SK-N-SH (cell line): Measurements from ENCODE around the gene DMRTA2. TPM values are rescaled to one million over a fixed set of nuclear protein-coding genes. Genes with fewer than 3 reads are reported as not detected.

ENCODE experiments used
- CTCF ChIA-PET: fragments of 300-600, 350-600 bp; formaldehyde crosslinking; extraction: SDS; loops from one replicate; lab custom pipeline; 2021; lab: Yijun Ruan, JAX
- POLR2A ChIA-PET: fragments of 350-600 bp; sonication (Branson Sonifier 250); formaldehyde crosslinking; extraction: SDS; loops from one replicate; lab custom pipeline; 2020; ENCODE audit warnings: antibody characterized with exemption, inconsistent platforms; lab: Yijun Ruan, JAX
- DNase-seq: peaks from one replicate; pipeline ENCODE4 v3.0.0; 2012
- H2AFZ ChIP-seq: fragments of 200-600 bp; sonication (generic); 2 replicates; pipeline ENCODE4 v1.8.1; 2016; ENCODE audit warnings: antibody characterized with exemption, mild to moderate bottlenecking, low read depth
- H3F3A ChIP-seq: fragments of 200-600 bp; sonication (generic); replicated peaks from 2 replicates; pipeline ENCODE3; 2016; ENCODE audit warnings: antibody characterized with exemption, mild to moderate bottlenecking; ENCODE audit not compliant: insufficient read depth
- H3K27ac ChIP-seq, 2 experiments: fragments of 200-500 bp in 1 of 2; fragments of 200-600 bp in 1 of 2; sonication (Bioruptor generic) in 1 of 2; sonication (generic), shearing (Covaris generic) in 1 of 2; 2 replicates each; pipeline versions ENCODE4 v1.5.1 to v1.6.1; 2014 to 2016; ENCODE audit warnings: low read depth in 2 of 2, inconsistent platforms in 1 of 2, low read length in 1 of 2, mild to moderate bottlenecking in 1 of 2, mixed read lengths in 1 of 2
- H3K27me3 ChIP-seq: fragments of 200-600 bp; sonication (generic), shearing (Covaris generic); 2 replicates; pipeline ENCODE4 v1.6.1; 2016; ENCODE audit warnings: mixed run types; ENCODE audit not compliant: insufficient read depth
- H3K36me3 ChIP-seq, 2 experiments: fragments of 200-500 bp in 1 of 2; fragments of 200-600 bp in 1 of 2; sonication (Bioruptor generic) in 1 of 2; sonication (generic) in 1 of 2; replicated peaks in 1 of 2; 2 replicates each; pipeline versions ENCODE3 to v1.5.1; 2014 to 2016; ENCODE audit warnings: low read length in 1 of 2, mild to moderate bottlenecking in 1 of 2; ENCODE audit not compliant: insufficient read depth in 2 of 2, control insufficient read depth in 1 of 2
- H3K4me1 ChIP-seq, 2 experiments: fragments of 200-500 bp in 1 of 2; fragments of 200-600 bp in 1 of 2; sonication (Bioruptor generic) in 1 of 2; sonication (generic), shearing (Covaris generic) in 1 of 2; 2 replicates each; pipeline versions ENCODE4 v1.5.1 to v1.6.1; 2014 to 2016; ENCODE audit warnings: low read depth in 1 of 2, low read length in 1 of 2, mixed run types in 1 of 2; ENCODE audit not compliant: insufficient read depth in 2 of 2, control insufficient read depth in 1 of 2
- H3K4me2 ChIP-seq: fragments of 200-600 bp; sonication (generic), shearing (Covaris generic); 2 replicates; pipeline ENCODE4 v1.6.1; 2017; ENCODE audit warnings: mixed run types
- H3K4me3 ChIP-seq, 2 experiments: fragments of 200-500 bp in 1 of 2; fragments of 200-600 bp in 1 of 2; sonication (Bioruptor generic) in 1 of 2; sonication (generic), shearing (Covaris generic) in 1 of 2; 2 replicates each; pipeline versions ENCODE4 v1.5.1 to v1.8.1; 2014 to 2016; ENCODE audit warnings: low read depth in 2 of 2, inconsistent platforms in 1 of 2, low read length in 1 of 2, mild to moderate bottlenecking in 1 of 2, mixed read lengths in 1 of 2, moderate library complexity in 1 of 2
- H3K79me2 ChIP-seq: fragments of 200-600 bp; sonication (generic); 2 replicates; pipeline ENCODE4 v1.8.1; 2017; ENCODE audit warnings: mild to moderate bottlenecking; ENCODE audit not compliant: insufficient read depth
- H3K9ac ChIP-seq: fragments of 200-600 bp; sonication (generic); 2 replicates; pipeline ENCODE4 v1.6.1; 2017; ENCODE audit warnings: mixed run types
- H3K9me2 ChIP-seq: fragments of 200-600 bp; sonication (generic); 2 replicates; pipeline ENCODE4 v1.6.1; 2017; ENCODE audit warnings: mixed run types
- H3K9me3 ChIP-seq: fragments of 200-600 bp; sonication (generic); 2 replicates; pipeline ENCODE4 v1.6.1; 2017; ENCODE audit warnings: mixed run types, mild to moderate bottlenecking, moderate library complexity
- H4K20me1 ChIP-seq: fragments of 200-600 bp; sonication (generic); 2 replicates; pipeline ENCODE4 v1.6.1; 2017; ENCODE audit warnings: mild to moderate bottlenecking, mixed run types; ENCODE audit not compliant: insufficient read depth
- CHD2 ChIP-seq: fragments of 150-350 bp; IDR thresholded peaks from 2 replicates; pipeline ENCODE4 v1.6.1; 2018; ENCODE audit warnings: low read length; ENCODE audit not compliant: partially characterized antibody
- EZH2phosphoT487 ChIP-seq: fragments of 200-600 bp; sonication (generic); IDR thresholded peaks from 2 replicates; pipeline ENCODE4 v1.6.1; 2017; ENCODE audit warnings: low read depth, mixed run types, mild to moderate bottlenecking, antibody characterized with exemption, moderate library complexity, borderline replicate concordance
- GABPA ChIP-seq: IDR thresholded peaks from 2 replicates; pipeline ENCODE4 v1.4.0; 2012; ENCODE audit warnings: low read depth, mild to moderate bottlenecking
- GATA2 ChIP-seq: sonication (generic); formaldehyde crosslinking; IDR thresholded peaks from 2 replicates; pipeline ENCODE4 v1.5.0; 2020; ENCODE audit warnings: mild to moderate bottlenecking, missing genetic modification reagents
- JUND ChIP-seq: IDR thresholded peaks from 2 replicates; pipeline ENCODE4 v1.4.0; 2012
- MEF2A ChIP-seq: IDR thresholded peaks from 2 replicates; pipeline ENCODE4 v1.4.0; 2012; ENCODE audit warnings: low read depth, borderline replicate concordance
- MXI1 ChIP-seq: IDR thresholded peaks from 2 replicates; pipeline ENCODE4 v1.6.1; 2012; ENCODE audit warnings: mild to moderate bottlenecking, low read depth, low read length, improper control_type of control experiment
- NFIC ChIP-seq: IDR thresholded peaks from 2 replicates; pipeline ENCODE4 v1.4.0; 2012; ENCODE audit warnings: borderline replicate concordance
- NRF1 ChIP-seq: IDR thresholded peaks from 2 replicates; pipeline ENCODE4 v1.6.1; 2012; ENCODE audit warnings: low read depth, mild to moderate bottlenecking, low read length
- RCOR1 ChIP-seq: fragments of 150-350 bp; IDR thresholded peaks from 2 replicates; pipeline ENCODE4 v1.6.1; 2017; ENCODE audit warnings: antibody characterized with exemption, low read length
- RFX5 ChIP-seq: IDR thresholded peaks from 2 replicates; pipeline ENCODE4 v1.6.1; 2012; ENCODE audit warnings: mild to moderate bottlenecking, improper control_type of control experiment, low read length
- RXRA ChIP-seq: IDR thresholded peaks from 2 replicates; pipeline ENCODE4 v1.4.0; 2012; ENCODE audit warnings: low read depth, mild to moderate bottlenecking, borderline replicate concordance
- SIN3A ChIP-seq: IDR thresholded peaks from 2 replicates; pipeline ENCODE4 v1.6.1; 2012; ENCODE audit warnings: low read depth, mild to moderate bottlenecking, low read length, moderate library complexity, borderline replicate concordance
- TAF1 ChIP-seq: IDR thresholded peaks from 2 replicates; pipeline ENCODE4 v1.6.1; 2012; ENCODE audit warnings: low read depth, mild to moderate bottlenecking, low read length, moderate library complexity, borderline replicate concordance
- YY1 ChIP-seq: IDR thresholded peaks from 2 replicates; pipeline ENCODE4 v1.4.0; 2012; ENCODE audit warnings: low read depth, mild to moderate bottlenecking
- WGBS: methylation state at CpG from one replicate; pipeline ENCODE4 v1.1.6; 2017; ENCODE audit warnings: low lambda C conversion rate; 5-methylcytosine and 5-hydroxymethylcytosine counted together
- polyA plus RNA-seq, 3 experiments: library from polyadenylated mRNA; depleted of rRNA; stranded (reverse); fragments of >200 nt; gene quantifications; 2 replicates each; pipeline ENCODE4 v1.2.3, GENCODE V29; 2012
- TF ChIP-seq, protein P1 (sequence below): IDR thresholded peaks from 2 replicates; pipeline ENCODE4 v1.4.0; 2012; ENCODE audit warnings: low read depth, borderline replicate concordance
- TF ChIP-seq, protein P2 (sequence below): fragments of 200-600 bp; sonication (generic); IDR thresholded peaks from 2 replicates; pipeline ENCODE4 v1.6.1; 2017; ENCODE audit warnings: antibody characterized with exemption, mild to moderate bottlenecking, moderate library complexity
- TF ChIP-seq, protein P3 (sequence below): IDR thresholded peaks from 2 replicates; pipeline ENCODE4 v1.4.0; 2012; ENCODE audit warnings: low read depth, borderline replicate concordance
- TF ChIP-seq, protein P4 (sequence below): IDR thresholded peaks from 2 replicates; pipeline ENCODE4 v1.6.1; 2012; ENCODE audit warnings: mild to moderate bottlenecking, low read depth, low read length, moderate library complexity

The DMRTA2 gene
- polyA plus RNA-seq, 1 of the 3 experiments (the other 2 are of a cell fraction): 0.02 TPM

DNA sequence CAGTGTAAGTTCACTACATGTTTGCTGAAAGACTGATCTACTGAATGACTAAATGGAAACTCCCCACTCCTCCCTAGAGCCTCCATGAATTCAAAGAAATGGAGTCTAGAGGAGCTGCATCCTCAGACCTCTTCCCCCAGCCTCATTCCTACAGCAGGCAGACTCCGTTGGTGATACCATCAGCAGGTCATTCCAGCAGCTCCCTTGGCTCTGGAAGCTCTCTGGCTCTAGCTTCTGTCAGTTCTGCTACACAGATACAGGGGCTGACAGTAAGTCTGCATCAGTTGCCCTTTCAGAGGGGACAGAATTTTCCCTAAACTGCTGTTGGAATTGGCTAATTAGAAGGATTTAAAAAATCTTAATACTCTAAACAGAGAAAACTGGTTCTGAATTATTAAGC is 31.7 kb upstream of the DMRTA2 start:
- CTCF ChIA-PET: interaction anchor here (1.3 to 1.7 kb wide), 2 partner anchors 23 to 249 kb away, joined by 3 read pairs; no protein-coding TSS in a partner anchor
- POLR2A ChIA-PET: interaction anchor here (0.8 kb wide), 1 partner anchor 24 kb away, joined by 3 read pairs; no protein-coding TSS in a partner anchor
- TF ChIP-seq GATA2 (CRISPR knock-in tag): peak; percentile 57
- TF ChIP-seq SIN3A: no peak
- TF ChIP-seq, all 33 proteins: peak for 1

DNA sequence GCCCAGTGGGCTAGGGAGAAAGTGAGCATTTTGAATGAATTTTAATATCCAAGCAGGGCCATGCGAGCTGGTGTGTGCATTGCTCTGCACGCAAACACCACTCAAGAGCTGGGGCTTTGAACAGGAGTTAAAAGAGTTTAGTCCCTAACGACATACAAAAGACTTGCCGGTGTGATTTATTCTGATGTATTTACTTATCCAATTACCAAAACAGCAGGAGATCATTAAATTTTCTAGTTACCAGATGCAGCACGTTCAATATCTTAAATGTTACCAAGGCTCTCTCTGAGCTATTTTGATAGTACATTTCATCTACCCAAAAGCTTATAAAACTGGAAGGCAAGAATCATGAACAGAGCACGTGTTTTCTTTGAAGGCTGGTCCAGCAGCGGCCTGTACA is 30.0 kb upstream of the DMRTA2 start:
- POLR2A ChIA-PET: no interaction called here
- Histone ChIP-seq H3K27ac (no peak overlapping the region), H3K79me2 (no peaks in the 10 kb centered on the region), H2AFZ (no peak overlapping the region), H3K4me3 (no peak overlapping the region), H4K20me1 (no peaks in the 10 kb centered on the region), H3K27me3 (no peaks in the 10 kb centered on the region), H3K4me1 (no peaks in the 10 kb centered on the region), H3F3A (no peaks in the 10 kb centered on the region), H3K4me2 (no peak overlapping the region), H3K9me2 (no peaks in the 10 kb centered on the region), H3K36me3 (peaks cover 7 to 8% of the 10 kb centered on the region in 2 experiments), H3K9ac (no peak overlapping the region), H3K9me3 (no peaks in the 10 kb centered on the region)
- no peak for DNase-seq
- CTCF ChIA-PET: no interaction called here
- WGBS: 93% methylated on average over 7 of the region's 7 CpGs
- TF ChIP-seq NRF1 (no peak), CHD2 (no peak), TAF1 (no peak), EZH2phosphoT487 (no peak), GATA2 (CRISPR knock-in tag) (no peak), MXI1 (no peak), JUND (no peak), YY1 (no peak), RFX5 (no peak), GABPA (no peak), RCOR1 (no peak), MEF2A (no peak), RXRA (no peak), NFIC (no peak)
- TF ChIP-seq, protein P1, sequence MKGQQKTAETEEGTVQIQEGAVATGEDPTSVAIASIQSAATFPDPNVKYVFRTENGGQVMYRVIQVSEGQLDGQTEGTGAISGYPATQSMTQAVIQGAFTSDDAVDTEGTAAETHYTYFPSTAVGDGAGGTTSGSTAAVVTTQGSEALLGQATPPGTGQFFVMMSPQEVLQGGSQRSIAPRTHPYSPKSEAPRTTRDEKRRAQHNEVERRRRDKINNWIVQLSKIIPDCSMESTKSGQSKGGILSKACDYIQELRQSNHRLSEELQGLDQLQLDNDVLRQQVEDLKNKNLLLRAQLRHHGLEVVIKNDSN: no peak
- TF ChIP-seq, protein P2, sequence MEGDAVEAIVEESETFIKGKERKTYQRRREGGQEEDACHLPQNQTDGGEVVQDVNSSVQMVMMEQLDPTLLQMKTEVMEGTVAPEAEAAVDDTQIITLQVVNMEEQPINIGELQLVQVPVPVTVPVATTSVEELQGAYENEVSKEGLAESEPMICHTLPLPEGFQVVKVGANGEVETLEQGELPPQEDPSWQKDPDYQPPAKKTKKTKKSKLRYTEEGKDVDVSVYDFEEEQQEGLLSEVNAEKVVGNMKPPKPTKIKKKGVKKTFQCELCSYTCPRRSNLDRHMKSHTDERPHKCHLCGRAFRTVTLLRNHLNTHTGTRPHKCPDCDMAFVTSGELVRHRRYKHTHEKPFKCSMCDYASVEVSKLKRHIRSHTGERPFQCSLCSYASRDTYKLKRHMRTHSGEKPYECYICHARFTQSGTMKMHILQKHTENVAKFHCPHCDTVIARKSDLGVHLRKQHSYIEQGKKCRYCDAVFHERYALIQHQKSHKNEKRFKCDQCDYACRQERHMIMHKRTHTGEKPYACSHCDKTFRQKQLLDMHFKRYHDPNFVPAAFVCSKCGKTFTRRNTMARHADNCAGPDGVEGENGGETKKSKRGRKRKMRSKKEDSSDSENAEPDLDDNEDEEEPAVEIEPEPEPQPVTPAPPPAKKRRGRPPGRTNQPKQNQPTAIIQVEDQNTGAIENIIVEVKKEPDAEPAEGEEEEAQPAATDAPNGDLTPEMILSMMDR: no peak
- TF ChIP-seq, protein P3, sequence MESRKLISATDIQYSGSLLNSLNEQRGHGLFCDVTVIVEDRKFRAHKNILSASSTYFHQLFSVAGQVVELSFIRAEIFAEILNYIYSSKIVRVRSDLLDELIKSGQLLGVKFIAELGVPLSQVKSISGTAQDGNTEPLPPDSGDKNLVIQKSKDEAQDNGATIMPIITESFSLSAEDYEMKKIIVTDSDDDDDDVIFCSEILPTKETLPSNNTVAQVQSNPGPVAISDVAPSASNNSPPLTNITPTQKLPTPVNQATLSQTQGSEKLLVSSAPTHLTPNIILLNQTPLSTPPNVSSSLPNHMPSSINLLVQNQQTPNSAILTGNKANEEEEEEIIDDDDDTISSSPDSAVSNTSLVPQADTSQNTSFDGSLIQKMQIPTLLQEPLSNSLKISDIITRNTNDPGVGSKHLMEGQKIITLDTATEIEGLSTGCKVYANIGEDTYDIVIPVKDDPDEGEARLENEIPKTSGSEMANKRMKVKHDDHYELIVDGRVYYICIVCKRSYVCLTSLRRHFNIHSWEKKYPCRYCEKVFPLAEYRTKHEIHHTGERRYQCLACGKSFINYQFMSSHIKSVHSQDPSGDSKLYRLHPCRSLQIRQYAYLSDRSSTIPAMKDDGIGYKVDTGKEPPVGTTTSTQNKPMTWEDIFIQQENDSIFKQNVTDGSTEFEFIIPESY: no peak
- TF ChIP-seq, protein P4, sequence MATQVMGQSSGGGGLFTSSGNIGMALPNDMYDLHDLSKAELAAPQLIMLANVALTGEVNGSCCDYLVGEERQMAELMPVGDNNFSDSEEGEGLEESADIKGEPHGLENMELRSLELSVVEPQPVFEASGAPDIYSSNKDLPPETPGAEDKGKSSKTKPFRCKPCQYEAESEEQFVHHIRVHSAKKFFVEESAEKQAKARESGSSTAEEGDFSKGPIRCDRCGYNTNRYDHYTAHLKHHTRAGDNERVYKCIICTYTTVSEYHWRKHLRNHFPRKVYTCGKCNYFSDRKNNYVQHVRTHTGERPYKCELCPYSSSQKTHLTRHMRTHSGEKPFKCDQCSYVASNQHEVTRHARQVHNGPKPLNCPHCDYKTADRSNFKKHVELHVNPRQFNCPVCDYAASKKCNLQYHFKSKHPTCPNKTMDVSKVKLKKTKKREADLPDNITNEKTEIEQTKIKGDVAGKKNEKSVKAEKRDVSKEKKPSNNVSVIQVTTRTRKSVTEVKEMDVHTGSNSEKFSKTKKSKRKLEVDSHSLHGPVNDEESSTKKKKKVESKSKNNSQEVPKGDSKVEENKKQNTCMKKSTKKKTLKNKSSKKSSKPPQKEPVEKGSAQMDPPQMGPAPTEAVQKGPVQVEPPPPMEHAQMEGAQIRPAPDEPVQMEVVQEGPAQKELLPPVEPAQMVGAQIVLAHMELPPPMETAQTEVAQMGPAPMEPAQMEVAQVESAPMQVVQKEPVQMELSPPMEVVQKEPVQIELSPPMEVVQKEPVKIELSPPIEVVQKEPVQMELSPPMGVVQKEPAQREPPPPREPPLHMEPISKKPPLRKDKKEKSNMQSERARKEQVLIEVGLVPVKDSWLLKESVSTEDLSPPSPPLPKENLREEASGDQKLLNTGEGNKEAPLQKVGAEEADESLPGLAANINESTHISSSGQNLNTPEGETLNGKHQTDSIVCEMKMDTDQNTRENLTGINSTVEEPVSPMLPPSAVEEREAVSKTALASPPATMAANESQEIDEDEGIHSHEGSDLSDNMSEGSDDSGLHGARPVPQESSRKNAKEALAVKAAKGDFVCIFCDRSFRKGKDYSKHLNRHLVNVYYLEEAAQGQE: no peak

More for the DNA sequence above, 31.7 kb upstream of the DMRTA2 start:
- Histone ChIP-seq H3K9me3 (no peaks in the 10 kb centered on the region), H3K4me3 (no peak overlapping the region), H3K27me3 (no peaks in the 10 kb centered on the region), H3K9me2 (no peaks in the 10 kb centered on the region), H3K79me2 (no peaks in the 10 kb centered on the region), H3K9ac (no peak overlapping the region), H4K20me1 (no peaks in the 10 kb centered on the region), H3K27ac (no peak overlapping the region), H2AFZ (no peak overlapping the region), H3K4me2 (no peak overlapping the region), H3K4me1 (no peaks in the 10 kb centered on the region), H3K36me3 (peaks cover 7 to 8% of the 10 kb centered on the region in 2 experiments), H3F3A (no peaks in the 10 kb centered on the region)
- peak; percentile 26 for DNase-seq
- 83% methylated on average over 1 of the region's 1 CpG for WGBS
